GM12873 (cell line): Measurements from ENCODE around the gene SCUBE1.

Experiments used
- TF ChIP-seq, protein P1 (sequence below): IDR thresholded peaks from 2 replicates; pipeline ENCODE4 v1.5.1; 2012; ENCODE audit warnings: low read depth, mild to moderate bottlenecking, moderate library complexity, low read length, control low read depth; ENCODE audit not compliant: insufficient read depth; ENCODE audit errors: missing control alignments

The SCUBE1 gene

DNA sequence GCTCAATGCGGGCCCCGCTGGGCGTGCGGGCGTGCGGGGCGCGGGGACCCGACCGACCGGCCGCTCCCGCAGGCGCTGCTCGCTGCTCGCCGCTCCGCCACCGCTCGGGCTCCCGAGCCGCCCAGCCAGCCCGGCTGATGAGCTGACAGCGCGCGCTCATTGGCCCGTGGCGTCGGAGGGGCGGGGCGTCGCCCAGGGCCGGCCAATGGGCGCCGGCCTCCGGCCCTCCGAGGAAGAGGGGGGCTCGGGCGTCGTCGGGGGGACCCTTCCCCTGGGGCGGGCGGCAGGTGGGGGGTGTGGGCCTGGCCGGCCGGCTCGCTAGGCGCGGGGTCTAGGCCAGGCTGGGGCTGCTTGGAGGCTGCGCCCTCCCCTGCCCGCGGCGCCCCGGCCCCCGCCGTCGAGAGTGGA, at the start of gene SCUBE1:
Gene SCUBE1, minus strand, starts transcription at position 111 of the 408 bp plus-strand sequence. CDS start 111 bp downstream, outside the sequence.
- TF ChIP-seq, protein P1, sequence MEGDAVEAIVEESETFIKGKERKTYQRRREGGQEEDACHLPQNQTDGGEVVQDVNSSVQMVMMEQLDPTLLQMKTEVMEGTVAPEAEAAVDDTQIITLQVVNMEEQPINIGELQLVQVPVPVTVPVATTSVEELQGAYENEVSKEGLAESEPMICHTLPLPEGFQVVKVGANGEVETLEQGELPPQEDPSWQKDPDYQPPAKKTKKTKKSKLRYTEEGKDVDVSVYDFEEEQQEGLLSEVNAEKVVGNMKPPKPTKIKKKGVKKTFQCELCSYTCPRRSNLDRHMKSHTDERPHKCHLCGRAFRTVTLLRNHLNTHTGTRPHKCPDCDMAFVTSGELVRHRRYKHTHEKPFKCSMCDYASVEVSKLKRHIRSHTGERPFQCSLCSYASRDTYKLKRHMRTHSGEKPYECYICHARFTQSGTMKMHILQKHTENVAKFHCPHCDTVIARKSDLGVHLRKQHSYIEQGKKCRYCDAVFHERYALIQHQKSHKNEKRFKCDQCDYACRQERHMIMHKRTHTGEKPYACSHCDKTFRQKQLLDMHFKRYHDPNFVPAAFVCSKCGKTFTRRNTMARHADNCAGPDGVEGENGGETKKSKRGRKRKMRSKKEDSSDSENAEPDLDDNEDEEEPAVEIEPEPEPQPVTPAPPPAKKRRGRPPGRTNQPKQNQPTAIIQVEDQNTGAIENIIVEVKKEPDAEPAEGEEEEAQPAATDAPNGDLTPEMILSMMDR, result no peak

GRCh38 chr22:43392385-43392989, 49.3 kb upstream of the SCUBE1 start:
- TF ChIP-seq, protein P1, result no peak

GRCh38 chr22:43391306-43391705, 48.1 kb upstream of the SCUBE1 start:
- TF ChIP-seq, protein P1, result no peak

- TF ChIP-seq, protein P1, result no peak
Measured at GRCh38 chr22:43390872-43391271, 47.7 kb upstream of the SCUBE1 start.

DNA sequence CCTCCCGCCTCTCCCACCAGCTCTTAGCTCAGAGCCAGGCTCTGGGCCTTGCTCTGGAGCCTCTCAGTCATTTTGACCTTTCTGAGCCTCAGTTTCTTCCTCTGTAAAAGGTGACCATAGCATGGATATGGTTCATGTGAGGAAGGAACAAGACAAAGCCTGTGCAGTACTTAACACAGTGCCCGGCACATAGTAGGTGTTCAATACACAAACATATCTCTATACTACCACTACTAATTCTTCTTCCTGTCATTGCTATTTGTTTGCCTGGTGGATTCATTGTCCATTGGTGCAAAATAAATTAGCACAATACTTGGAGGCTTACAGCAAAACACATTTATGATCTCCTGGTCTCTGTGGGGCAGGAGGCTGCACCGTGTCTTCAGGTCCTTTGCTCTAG, 47.0 kb upstream of the SCUBE1 start:
- TF ChIP-seq, protein P1, result no peak

DNA sequence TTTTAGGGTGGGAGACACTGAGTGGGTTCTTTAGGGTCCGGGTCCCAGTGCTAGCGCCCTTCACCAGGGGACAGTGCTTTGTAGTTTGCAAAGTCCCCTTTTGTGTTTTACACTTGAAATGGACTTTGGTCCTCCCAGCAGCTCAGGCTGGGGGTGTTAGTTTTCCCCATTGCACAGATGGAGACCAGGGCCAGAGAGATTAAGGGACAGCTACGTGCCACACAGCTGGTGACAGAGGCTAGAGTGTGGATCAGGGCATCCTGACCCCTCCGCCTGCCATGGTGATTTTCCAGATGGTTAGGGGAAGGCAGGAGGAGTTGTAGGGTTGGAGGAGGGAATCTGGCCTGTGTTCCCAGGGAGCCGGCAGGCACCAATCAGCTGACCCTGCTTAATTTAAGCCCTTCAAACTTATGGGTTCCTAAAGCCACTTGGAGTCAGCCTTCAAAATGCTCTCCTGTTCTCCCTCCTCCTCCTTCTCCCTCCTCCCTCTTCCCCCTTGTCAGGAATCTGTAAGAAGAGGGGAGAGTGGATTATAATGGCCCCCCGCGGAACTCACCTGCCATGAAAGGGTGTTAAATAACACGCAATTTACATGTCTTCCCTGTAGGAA, 46.2 kb upstream of the SCUBE1 start:
- TF ChIP-seq, protein P1, result no peak

GRCh38 chr22:43388420-43388851, 45.3 kb upstream of the SCUBE1 start:
- TF ChIP-seq, protein P1, result peak; percentile 99
